Activated CD8-positive, alpha-beta memory T cell treated with anti-CD3 and anti-CD28 coated beads, Interleukin-2, amount 10 ng/mL, durations not matched to agents 7 days and 5 days (primary cell): Measurements from ENCODE around the gene CAMSAP1. TPM values are rescaled to one million over a fixed set of nuclear protein-coding genes. Genes with fewer than 3 reads are reported as not detected.

ENCODE experiments used
- ATAC-seq: fragments of 150-1000 bp; cut with Tn5 transposase; one replicate; pipeline ENCODE4 v1.10.0; 2021; ENCODE audit warnings: moderate library complexity
- CTCF ChIA-PET: fragments of 350-600 bp; sonication (Branson Sonifier 250); formaldehyde crosslinking; loops from one replicate; lab custom pipeline; 2021; ENCODE audit warnings: antibody characterized with exemption; lab: Charles Lee
- DNase-seq: peaks from one replicate; pipeline ENCODE4 v3.0.0-alpha.2; 2020
- H3K27ac Mint-ChIP-seq: one replicate; pipeline ENCODE4 v1.8.0; 2021; ENCODE audit warnings: mild to moderate bottlenecking, mixed read lengths
- H3K27me3 Mint-ChIP-seq: one replicate; pipeline ENCODE4 v1.8.0; 2021; ENCODE audit warnings: mixed read lengths
- H3K36me3 Mint-ChIP-seq: one replicate; pipeline ENCODE4 v1.8.0; 2021; ENCODE audit warnings: mild to moderate bottlenecking, mixed read lengths
- H3K4me1 Mint-ChIP-seq: one replicate; pipeline ENCODE4 v1.8.0; 2021; ENCODE audit warnings: mixed read lengths
- H3K4me3 Mint-ChIP-seq: one replicate; pipeline ENCODE4 v1.8.0; 2021; ENCODE audit warnings: mild to moderate bottlenecking, moderate library complexity, mixed read lengths
- H3K9me3 Mint-ChIP-seq: one replicate; pipeline ENCODE4 v1.8.0; 2022; ENCODE audit warnings: low read depth, mixed read lengths
- total RNA-seq, 2 experiments: library from RNA; stranded (reverse); gene quantifications; one replicate each; pipeline ENCODE4 v1.2.3, GENCODE V29; 2021

The CAMSAP1 gene
- total RNA-seq, 2 experiments from 2014 or later: 20.3 to 22.7 TPM

DNA sequence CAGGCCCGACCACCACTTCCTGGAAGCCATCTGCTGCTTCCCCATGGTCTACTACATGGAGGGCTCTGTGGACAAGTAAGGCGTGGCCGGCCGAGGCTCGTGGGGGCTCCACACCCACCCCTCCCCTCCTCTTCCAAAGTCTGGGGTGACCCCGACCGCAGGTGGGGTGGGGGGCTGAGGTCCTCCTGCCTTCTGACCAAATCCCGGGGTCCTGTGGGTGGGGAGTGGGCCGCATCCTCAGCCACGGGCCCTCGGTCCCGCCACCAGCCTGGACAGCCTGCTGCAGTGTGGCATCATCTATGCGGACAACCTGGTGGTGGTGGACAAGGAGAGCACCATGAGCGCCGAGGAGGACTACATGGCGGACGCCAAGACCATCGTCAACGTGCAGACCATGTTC lies 128.9 kb downstream of the CAMSAP1 start:
- no peaks in the 10 kb centered on the region for H3K9me3 Mint-ChIP-seq
- no peak overlapping the region for H3K4me3 Mint-ChIP-seq
- CTCF ChIA-PET: no interaction called here
- H3K36me3 Mint-ChIP-seq: no peaks in the 10 kb centered on the region
- H3K27ac Mint-ChIP-seq: no peak overlapping the region
- H3K27me3 Mint-ChIP-seq: no peaks in the 10 kb centered on the region
- DNase-seq (no peak), ATAC-seq (no peak)
- no peaks in the 10 kb centered on the region for H3K4me1 Mint-ChIP-seq

DNA sequence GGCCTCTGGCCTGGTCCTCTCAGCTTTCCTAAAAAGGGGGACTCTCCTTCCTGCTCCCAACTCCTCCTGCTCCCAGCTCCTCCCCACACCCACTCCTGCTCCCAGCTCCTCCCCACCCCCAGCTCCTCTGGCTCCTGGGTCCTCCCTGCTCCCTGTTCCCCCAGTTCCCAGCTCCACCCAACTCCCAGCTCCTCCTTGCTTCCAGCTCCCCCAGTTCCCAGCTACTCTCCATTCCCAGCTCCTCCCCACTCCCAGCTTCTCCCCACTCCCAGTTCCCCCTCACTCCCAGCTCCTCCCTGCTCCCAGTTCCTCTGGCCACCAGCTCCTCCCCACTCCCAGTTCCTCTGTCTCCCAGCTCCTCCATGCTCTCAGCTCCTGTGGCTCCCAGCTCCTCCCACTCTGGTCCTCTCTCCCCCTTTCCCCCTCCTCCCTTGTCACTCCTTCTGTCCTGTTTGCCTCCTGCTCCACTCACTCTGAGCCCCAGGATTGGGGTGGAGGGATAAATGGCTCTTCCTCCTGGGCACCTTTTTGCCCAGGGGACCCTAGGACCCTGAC lies 129.6 kb downstream of the CAMSAP1 start:
- DNase-seq (no peak), ATAC-seq (no peak)
- Mint-ChIP-seq H3K27me3 (no peaks in the 10 kb centered on the region), H3K36me3 (no peaks in the 10 kb centered on the region), H3K27ac (no peak overlapping the region), H3K4me1 (no peaks in the 10 kb centered on the region), H3K4me3 (no peak overlapping the region), H3K9me3 (no peaks in the 10 kb centered on the region)
- CTCF ChIA-PET: interaction anchor here (0.6 kb wide), 1 partner anchor 222 kb away, joined by 3 read pairs; no protein-coding TSS in a partner anchor

- DNase-seq (no peak), ATAC-seq (no peak)
- no peaks in the 10 kb centered on the region for H3K36me3 Mint-ChIP-seq
- no peaks in the 10 kb centered on the region for H3K4me1 Mint-ChIP-seq
- no peaks in the 10 kb centered on the region for H3K9me3 Mint-ChIP-seq
- H3K27me3 Mint-ChIP-seq: no peaks in the 10 kb centered on the region
- CTCF ChIA-PET: interaction anchor here (0.6 kb wide), 1 partner anchor 221 kb away, joined by 3 read pairs; no protein-coding TSS in a partner anchor
- H3K27ac Mint-ChIP-seq: no peak overlapping the region
- H3K4me3 Mint-ChIP-seq: no peak overlapping the region
Observed at GRCh38 chr9:135776893-135777622, 130.3 kb downstream of the CAMSAP1 start.

DNA sequence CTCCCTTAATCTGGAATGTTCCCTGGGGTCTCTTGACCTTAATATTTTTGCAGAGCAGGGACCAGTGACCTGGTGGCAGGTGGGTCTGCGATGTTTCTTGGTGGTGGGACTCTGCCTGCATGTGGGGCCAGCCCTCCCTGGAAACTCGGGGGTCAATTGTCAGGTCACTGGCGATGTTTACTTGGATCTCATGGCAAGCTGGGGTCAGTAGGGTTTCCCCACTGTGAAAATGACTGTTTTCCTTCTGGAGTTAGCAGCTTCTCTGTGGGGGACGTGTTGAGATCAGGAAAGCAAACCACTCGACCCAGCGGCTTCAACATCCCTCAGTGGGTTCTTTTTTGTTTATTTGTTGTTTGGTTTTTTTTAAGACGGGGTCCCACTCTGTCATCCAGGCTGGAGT lies 131.4 kb downstream of the CAMSAP1 start:
- Mint-ChIP-seq H3K4me1 (no peaks in the 10 kb centered on the region), H3K27ac (no peak overlapping the region), H3K9me3 (no peaks in the 10 kb centered on the region), H3K27me3 (no peaks in the 10 kb centered on the region), H3K36me3 (no peaks in the 10 kb centered on the region), H3K4me3 (no peak overlapping the region)
- ATAC-seq: no peak
- CTCF ChIA-PET: no interaction called here
- no peak for DNase-seq

DNA sequence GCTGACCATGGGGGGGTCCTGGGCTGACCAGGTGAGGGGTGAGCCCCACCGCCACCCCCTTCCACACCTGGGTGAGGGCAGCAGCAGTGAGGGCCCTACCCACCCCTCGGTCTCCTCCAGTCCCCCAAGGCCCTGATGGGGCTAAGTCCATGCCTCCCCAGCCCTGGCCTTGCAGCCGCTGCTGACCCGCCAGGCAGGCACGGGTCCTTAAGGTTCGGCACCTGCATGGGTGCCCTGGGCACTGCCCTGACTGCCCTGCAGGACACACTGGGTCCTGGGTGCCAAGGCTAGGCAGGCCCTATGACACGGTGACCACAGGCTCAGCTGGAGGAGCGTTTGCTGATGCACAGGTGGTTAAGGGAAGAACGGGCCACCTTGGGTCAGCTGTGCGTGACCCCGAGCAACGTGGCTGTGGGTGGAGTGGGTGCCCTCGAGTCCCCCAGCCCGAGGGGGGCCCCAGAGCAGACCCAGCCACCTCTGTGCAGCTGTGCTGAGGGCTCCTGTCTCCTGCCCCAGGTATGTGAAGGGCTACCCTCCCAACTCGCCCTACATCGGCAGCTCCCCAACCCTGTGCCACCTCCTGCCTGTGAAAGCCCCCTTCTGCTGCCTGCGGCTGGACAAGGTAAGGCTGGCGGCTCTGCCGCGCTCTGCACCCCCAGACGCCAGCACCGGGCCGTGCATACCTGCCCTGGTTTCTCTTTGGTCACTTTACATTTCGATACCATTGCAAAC lies 132.4 kb downstream of the CAMSAP1 start:
- Mint-ChIP-seq H3K36me3 (no peaks in the 10 kb centered on the region), H3K4me3 (no peak overlapping the region), H3K27ac (no peak overlapping the region), H3K27me3 (no peaks in the 10 kb centered on the region), H3K9me3 (no peaks in the 10 kb centered on the region), H3K4me1 (no peaks in the 10 kb centered on the region)
- no peak for DNase-seq
- CTCF ChIA-PET: no interaction called here
- ATAC-seq: no peak

GRCh38 chr9:135774239-135774747 lies 133.1 kb downstream of the CAMSAP1 start:
- DNase-seq (no peak), ATAC-seq (no peak)
- H3K9me3 Mint-ChIP-seq: no peaks in the 10 kb centered on the region
- H3K27me3 Mint-ChIP-seq: no peaks in the 10 kb centered on the region
- no peak overlapping the region for H3K4me3 Mint-ChIP-seq
- H3K27ac Mint-ChIP-seq: no peak overlapping the region
- CTCF ChIA-PET: no interaction called here
- no peaks in the 10 kb centered on the region for H3K36me3 Mint-ChIP-seq
- H3K4me1 Mint-ChIP-seq: no peaks in the 10 kb centered on the region

GRCh38 chr9:135773530-135774238 lies 133.7 kb downstream of the CAMSAP1 start:
- Mint-ChIP-seq H3K36me3 (no peaks in the 10 kb centered on the region), H3K27ac (no peak overlapping the region), H3K4me1 (no peaks in the 10 kb centered on the region), H3K4me3 (no peak overlapping the region), H3K9me3 (no peaks in the 10 kb centered on the region), H3K27me3 (no peaks in the 10 kb centered on the region)
- CTCF ChIA-PET: no interaction called here
- DNase-seq (no peak), ATAC-seq (no peak)

- ATAC-seq (no peak), DNase-seq (no peak)
- no peaks in the 10 kb centered on the region for H3K36me3 Mint-ChIP-seq
- CTCF ChIA-PET: no interaction called here
- no peak overlapping the region for H3K4me3 Mint-ChIP-seq
- no peaks in the 10 kb centered on the region for H3K4me1 Mint-ChIP-seq
- H3K9me3 Mint-ChIP-seq: no peaks in the 10 kb centered on the region
- H3K27me3 Mint-ChIP-seq: no peaks in the 10 kb centered on the region
- no peak overlapping the region for H3K27ac Mint-ChIP-seq
Observed at GRCh38 chr9:135772702-135773493, 134.4 kb downstream of the CAMSAP1 start.

GRCh38 chr9:135772056-135772646 lies 135.2 kb downstream of the CAMSAP1 start:
- H3K36me3 Mint-ChIP-seq: no peaks in the 10 kb centered on the region
- no peaks in the 10 kb centered on the region for H3K9me3 Mint-ChIP-seq
- H3K4me3 Mint-ChIP-seq: no peak overlapping the region
- H3K27ac Mint-ChIP-seq: no peak overlapping the region
- H3K27me3 Mint-ChIP-seq: no peaks in the 10 kb centered on the region
- DNase-seq (no peak), ATAC-seq (no peak)
- no peaks in the 10 kb centered on the region for H3K4me1 Mint-ChIP-seq
- CTCF ChIA-PET: no interaction called here

DNA sequence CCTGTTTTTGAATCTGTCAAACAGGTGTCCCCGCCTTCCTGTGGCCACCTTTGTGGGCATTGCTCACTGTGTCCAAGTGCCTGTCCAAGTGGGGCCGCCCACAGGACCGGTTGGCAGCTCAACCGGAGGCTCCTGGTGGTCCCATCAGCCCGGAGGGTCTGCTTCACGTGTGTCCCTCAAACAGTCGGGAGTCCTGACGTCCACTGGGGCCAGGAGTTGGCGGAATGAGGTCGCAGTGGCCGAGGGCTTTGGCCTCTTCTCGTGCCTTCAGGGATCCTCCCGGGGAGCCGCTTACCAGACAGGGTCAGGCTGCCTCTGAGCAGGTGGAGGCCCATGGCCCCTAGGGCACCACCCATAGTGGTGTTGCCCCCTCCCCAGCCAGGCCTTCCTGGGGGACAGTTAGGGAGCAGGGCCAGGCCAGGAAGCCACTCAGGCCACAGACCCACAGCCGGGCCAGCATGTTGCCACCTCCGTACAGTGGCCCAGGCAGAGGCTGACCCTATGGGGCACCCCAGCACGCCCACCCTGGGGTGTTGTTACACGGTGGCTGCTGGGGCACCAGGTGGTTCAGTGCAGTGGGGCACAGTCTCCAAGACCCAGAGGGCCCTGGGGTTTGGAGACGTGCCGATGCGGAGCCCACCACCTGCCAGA lies 135.8 kb downstream of the CAMSAP1 start:
- CTCF ChIA-PET: no interaction called here
- H3K36me3 Mint-ChIP-seq: no peaks in the 10 kb centered on the region

DNA sequence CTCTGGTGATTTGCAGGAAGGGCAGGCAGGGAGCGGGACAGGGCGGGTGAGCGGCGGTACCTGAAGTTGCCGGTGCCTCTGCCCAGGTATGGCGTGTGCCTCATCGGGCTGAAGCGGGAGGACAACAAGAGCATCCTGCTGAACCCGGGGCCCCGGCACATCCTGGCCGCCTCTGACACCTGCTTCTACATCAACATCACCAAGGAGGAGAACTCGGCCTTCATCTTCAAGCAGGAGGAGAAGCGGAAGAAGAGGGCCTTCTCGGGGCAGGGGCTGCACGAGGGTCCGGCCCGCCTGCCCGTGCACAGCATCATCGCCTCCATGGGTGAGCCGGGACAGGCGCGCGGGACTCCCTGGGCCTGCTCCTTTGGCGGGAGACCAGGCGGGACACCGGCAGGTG lies 136.6 kb downstream of the CAMSAP1 start:
- DNase-seq (no peak), ATAC-seq (no peak)
- Mint-ChIP-seq H3K36me3 (no peaks in the 10 kb centered on the region), H3K27ac (no peak overlapping the region), H3K9me3 (peaks cover 6% of the 10 kb centered on the region), H3K27me3 (no peaks in the 10 kb centered on the region), H3K4me3 (no peak overlapping the region), H3K4me1 (no peaks in the 10 kb centered on the region)
- CTCF ChIA-PET: no interaction called here

More for the DNA sequence above, 135.8 kb downstream of the CAMSAP1 start:
- ATAC-seq (no peak), DNase-seq (no peak)
- Mint-ChIP-seq H3K27ac (no peak overlapping the region), H3K27me3 (no peaks in the 10 kb centered on the region), H3K4me1 (no peaks in the 10 kb centered on the region), H3K4me3 (no peak overlapping the region), H3K9me3 (no peaks in the 10 kb centered on the region)

- CTCF ChIA-PET: no interaction called here
- Mint-ChIP-seq H3K36me3 (no peaks in the 10 kb centered on the region), H3K9me3 (peaks cover 6% of the 10 kb centered on the region), H3K4me1 (no peaks in the 10 kb centered on the region), H3K4me3 (no peak overlapping the region), H3K27me3 (no peaks in the 10 kb centered on the region), H3K27ac (no peak overlapping the region)
- DNase-seq (no peak), ATAC-seq (no peak)
Observed at GRCh38 chr9:135770203-135770535, 137.2 kb downstream of the CAMSAP1 start.
